ENCODE measurements around the gene SPACA4.

DNA sequence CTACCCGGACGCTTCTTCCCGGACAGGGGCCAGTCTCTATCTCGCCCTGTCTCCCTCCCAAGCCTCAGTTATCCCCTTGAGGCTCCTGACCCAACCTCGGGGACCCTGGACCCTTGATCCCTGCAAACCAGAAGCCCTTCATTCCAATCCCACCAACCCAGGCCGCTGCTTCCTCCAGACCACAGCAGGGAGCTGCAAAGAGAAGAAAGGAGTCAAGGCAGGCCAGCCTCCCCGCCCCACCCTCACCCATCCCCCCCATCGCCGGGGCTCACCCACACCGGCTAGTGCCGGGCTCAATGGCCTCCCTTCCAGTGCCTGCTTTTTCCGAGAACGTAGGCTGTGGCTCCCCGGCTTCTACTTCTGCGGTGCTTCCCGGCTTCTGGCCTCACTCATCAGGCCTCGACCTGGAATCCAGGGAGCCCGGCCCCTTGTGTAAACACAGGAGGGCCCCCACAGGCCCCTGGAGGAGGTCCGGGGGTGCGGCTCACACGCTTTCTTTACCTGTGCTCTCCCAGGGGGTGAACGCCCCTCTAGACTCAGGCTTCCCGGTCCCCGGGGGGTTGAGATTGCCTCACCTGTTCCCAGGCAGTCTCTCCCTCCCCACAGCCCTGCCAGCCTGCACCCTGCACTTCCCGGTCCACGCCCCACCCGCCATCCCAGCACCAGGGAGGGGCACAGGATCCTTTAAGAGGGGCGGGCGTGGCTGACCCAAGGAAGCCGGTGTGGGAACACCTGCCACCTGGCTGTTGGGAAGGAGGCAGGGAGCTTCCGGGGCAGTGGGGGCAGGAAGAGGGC is 8.1 kb downstream of the SPACA4 start, which contains the start of gene FAM83E:
- TF ChIP-seq, protein P1, sequence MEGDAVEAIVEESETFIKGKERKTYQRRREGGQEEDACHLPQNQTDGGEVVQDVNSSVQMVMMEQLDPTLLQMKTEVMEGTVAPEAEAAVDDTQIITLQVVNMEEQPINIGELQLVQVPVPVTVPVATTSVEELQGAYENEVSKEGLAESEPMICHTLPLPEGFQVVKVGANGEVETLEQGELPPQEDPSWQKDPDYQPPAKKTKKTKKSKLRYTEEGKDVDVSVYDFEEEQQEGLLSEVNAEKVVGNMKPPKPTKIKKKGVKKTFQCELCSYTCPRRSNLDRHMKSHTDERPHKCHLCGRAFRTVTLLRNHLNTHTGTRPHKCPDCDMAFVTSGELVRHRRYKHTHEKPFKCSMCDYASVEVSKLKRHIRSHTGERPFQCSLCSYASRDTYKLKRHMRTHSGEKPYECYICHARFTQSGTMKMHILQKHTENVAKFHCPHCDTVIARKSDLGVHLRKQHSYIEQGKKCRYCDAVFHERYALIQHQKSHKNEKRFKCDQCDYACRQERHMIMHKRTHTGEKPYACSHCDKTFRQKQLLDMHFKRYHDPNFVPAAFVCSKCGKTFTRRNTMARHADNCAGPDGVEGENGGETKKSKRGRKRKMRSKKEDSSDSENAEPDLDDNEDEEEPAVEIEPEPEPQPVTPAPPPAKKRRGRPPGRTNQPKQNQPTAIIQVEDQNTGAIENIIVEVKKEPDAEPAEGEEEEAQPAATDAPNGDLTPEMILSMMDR (IDR thresholded peaks at IDR 0.05) = no peak
- no peak for TF ChIP-seq POLR2A (IDR thresholded peaks at IDR 0.05)
